NCI-H1436 treated with DMSO at 0.1 percent for 48 hours (cell line): ENCODE data around the gene SESN1.

Experiments used
- DNase-seq: peaks from one replicate; lab custom pipeline; 2025; lab: John Stamatoyannopoulos, UW

Gene SESN1

DNA sequence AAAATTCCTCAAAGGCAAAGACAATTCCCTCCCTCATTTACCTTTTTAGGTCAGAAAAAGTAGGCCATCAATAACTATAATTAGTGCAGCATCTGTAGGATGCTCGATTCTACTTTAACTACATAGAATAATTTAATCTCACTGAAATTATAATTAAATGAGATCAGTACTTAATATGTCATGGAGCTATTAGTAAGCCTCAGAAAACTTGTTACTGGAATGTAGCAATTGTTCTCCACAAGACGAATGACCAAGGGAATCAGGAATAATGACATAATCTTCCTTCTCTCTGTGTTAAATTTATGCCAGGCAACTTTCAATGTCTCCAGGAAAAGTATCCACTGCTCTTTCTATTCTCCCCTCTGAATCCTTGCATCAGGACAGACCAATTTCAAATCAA lies 34.1 kb downstream of the SESN1 start:
- DNase-seq = no peak

DNA sequence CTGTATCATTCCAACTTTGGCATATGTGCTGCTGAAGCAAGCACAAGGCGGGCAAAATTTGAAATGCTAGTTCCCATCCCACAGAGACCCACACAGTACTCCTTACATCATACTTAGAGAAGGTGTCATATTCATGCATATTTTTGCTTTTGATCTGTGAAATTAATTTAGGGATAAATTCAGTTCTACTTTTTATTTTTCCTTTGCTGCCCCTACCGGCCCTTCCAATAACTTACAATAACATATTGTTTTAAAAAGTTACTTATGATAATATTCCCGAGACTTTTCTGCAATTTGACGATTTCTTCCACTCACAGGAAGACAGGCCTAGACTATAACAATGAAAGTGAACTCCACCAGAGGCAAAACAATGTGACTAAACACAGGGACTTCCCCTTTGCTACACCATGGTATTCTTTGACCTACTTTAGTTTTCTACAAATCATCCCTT lies 35.0 kb downstream of the SESN1 start:
- DNase-seq = no peak

DNA sequence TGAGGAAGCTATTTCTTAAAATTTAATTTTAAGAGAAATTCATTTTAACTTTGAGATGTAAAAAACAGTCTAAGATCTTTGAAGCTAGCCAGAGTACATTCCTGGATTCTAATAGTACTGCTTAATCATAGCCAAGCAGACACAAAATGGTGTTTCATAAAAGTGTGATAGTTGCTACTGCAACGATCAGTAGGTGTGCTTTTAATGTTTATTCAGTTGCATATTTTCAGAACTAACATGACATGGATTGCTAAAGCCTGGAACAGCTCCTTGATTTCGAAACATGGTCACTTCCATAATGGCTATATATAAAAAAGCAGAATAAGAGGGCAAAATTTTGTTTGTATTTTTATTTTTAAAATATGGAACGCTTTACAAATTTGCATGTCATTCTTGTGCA lies 35.5 kb downstream of the SESN1 start:
- DNase-seq = no peak

DNA sequence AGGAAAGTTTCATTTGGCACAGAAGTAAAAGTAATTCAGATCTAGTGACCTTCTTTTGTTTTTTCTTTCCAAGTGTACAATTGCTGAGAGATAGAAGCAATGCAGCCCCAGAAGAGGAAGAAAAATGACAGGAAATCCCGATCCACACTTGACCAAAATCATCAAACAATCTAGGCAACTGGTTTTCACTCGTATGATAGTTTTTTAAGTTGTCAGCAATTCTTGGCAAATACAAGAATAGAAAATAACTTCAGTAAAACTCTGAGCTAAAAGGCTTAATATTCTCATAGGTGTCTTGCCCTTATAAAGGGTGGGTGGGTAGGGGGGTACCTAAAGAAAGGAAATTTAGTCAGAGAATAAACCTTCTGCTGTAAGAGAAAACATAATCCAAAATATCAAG lies 36.0 kb downstream of the SESN1 start:
- DNase-seq = no peak

DNA sequence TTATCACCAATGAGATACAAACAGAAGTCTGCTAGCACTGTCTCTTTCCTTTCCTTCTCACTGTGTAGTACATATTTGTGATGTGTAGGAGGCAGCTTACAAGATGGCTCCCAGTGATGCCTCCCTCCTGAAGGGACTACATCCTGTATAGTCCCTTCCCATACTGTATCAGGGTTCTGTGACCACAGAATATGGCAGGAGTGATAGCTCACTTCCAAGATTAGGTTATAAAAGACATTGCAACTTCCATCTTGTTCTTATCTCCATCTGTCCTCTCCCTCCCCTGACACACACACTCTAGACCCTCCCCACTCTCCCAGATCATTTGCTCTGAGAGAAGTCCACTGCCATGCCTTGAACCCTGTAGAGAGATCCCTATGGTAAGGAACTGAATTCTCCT lies 38.0 kb downstream of the SESN1 start:
- DNase-seq = no peak

DNA sequence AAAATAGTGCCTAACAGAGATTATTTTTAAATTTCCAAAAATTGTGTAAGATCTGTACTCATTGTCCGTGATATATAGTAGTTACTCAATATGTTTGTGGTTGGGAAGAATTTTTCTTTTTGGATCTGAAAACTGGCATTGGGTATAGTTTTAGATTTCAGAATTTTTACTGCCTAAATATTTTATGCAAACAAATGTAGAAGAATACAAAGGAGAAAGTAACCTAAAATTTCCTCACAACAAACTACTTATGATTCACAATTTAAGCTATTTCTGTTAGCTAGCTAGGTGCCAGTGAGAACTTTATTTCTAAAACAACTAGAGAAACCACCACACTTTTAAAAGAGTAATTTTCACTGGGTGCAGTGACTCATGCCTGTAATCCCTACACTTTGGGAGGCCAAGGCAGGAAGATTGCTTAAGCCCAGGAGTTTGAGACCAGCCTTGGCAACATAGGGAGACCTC lies 38.8 kb downstream of the SESN1 start:
- no peak for DNase-seq

DNA sequence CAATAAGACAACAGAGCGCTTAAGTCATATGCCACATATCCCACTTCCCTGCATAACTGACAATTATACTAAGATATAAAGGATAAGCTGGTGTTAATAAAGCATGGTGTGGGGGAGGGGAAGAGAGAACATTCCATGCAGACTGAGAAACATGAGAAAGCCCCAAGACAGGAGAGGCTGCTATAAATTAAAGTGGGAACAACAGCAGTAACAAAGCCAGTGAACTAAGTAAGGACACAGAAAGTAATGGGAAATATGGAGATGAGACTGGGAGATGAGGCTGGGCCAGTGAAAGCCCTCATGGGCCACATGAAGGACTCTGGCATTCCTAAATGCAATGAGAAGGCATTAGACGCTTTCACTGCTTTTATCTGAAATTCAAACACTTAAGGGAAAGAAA lies 41.3 kb downstream of the SESN1 start:
- no peak for DNase-seq

DNA sequence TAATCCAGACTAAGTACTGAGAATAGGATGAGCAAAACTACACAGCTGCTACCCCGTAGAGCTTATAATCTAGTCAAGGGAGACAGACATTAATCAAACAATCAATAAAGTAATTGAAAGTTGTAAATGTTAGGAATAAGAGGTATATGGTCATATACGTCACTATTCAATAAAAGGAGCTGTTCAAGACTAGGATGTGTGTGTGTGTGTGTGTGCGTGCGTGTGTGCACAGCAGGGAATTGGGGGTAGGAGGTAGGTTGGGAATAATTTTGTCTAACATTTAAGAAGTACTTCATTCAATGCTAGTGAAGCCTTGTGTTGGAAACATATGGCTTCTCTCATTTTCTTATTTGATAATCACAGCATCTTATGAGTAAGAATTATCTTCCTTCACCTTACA lies 41.8 kb downstream of the SESN1 start:
- DNase-seq = no peak

DNA sequence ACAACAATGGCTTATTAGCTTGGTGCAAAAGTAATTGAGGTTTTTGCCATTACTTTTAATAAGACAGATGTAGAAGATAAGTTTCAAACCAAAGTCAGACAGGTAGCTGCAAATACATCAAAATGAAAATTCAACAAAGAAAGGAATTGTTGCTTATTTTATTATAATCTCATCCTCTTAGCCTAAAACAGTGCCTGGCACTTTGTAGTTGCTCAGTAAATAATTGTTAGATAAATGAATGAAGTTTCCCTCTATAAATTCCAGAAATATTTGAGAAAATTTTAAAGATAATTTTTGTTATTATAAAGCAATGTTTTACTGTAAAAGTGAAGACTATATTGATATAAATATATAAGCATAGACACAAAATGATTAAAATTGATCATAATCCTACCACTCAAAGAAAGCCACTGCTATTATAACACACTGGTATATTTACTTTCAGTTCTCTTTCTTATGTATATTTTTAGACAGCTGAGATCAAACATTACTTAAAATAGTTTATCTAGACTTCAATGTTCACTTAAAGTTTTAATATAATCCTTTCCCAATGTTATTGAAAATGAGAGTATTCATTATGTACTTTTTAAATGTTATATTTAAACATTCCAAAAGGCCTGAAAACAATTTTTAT lies 42.5 kb downstream of the SESN1 start:
- DNase-seq = no peak

DNA sequence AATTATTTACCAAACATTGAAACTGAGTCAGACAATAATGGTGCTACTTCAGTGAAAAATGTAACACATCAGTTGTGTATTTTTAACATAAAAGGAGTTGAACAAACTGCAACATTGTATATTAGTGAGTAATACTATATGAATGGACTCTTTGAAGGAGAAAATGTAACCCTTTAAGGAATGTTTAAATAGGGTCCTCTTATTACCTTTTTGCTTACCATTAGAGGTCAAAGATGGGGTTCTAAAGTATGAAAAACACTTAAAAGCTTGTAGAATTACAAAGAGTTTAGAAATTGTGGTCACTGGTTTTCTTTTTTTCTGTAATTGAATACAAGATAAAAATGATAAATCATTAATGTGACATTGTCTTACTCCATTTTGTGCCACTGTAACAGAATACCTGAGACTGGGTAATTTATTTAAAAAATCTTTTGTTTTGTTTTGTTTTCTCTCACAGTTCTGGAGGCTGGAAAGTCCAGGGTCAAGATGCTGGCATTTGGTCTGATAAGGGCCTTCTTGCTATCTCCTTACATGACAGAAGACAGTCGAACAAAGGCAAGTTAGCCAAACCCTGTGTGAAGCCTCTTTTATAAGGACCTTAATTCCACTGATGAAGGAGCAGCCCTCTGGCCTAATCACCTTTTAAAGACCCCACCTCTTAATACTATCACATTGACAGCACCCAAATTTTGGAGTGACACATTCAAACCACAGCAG lies 43.2 kb downstream of the SESN1 start:
- no peak for DNase-seq

DNA sequence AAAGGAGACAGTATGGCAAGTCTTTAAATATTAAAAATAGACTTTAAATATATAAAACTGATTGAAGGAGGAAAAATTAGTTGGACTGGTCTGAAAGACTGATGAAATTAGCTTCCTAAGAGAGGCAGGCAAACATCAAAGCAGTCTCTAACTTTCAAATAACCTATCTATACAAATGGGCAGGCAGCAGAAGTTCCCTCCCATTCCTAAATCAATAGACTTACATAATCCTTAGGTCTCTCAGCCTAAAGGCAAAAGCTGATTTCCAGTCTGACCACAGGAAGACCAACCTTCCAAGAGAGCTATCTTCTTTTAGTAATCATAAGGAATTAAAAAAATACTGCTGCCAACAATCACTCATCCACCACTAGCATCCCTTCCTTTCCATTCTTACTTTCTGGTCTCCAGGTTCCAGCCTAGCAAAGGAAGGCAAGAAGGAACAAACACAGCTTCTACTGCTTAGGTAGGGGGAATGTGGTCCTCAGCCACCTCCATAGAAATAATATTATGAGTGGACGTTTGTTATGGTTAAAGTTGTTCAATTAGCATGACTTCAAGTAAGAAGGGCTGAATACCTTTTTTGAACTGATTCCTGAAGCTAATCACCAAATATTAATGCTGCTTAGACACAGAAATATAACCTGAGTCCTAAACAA lies 44.1 kb downstream of the SESN1 start:
- no peak for DNase-seq

DNA sequence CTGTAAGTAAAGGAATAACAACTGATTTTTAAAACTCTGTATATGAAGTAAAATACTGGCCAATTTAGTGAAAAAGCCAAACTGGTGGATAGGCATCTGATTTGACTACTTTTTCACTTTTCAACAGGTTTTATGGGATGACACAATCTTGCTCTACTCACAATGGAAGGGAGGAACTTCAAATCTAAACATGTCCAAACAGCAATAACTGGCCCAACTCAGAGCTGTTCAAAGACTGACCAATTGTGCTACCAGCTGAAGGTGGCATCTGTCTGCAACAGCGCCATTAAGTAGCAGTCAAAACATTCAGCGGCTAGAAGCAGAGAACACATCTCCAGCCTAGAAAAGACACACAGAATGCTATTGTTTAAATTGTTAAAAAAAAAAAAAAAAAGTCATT lies 44.6 kb downstream of the SESN1 start:
- DNase-seq = no peak

DNA sequence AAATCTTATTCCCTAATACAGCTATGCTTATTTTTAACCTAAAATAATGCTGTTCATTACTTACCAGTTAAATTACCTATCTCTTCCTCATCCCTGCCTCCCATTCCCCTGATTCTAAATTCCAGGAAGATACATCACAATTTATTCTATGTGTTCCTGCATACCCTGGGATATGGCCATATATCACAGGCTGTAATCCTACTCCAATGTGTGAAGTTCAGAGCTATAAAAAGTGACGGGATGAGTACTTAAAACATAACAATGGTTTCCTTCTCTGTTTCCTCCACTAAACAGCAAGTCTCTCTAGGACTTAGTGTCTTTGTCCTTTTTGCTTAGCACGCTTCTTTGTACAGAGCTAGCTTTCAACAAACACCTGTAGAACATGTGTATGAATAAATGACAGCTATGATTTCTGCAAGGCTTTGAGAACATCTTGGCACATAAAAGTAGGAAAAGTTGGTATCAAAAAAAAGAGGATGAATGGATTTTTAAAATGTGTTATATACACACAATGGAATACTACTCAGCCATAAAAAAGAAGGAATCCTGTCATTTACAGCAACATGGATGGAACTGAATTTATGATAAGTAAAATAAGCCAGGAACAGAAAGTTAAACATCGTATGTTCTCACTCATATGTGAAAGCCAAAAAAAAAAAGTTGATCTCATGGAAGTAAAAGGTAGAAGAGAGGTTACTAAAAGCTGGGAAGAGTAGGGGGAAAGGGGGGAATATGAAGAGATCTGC lies 45.8 kb downstream of the SESN1 start:
- DNase-seq = no peak

DNA sequence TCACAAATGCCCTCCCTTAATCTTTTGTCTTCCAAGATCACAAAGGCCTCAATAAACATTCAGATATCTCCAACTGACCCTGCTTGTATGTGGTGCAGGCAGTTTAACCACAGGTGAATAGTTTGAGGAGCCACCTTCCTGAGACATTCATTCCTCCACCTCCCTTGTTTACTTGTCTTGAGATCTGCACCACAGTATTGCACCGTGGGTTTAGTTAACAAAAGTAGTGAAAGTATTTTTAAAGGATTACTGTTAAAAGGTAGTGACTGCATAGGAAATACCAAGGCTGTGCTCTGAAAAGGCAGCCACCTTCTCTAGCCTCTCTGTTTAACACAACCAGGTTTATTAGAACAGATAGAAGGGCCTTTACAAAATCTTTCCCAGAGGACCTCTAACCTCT lies 46.5 kb downstream of the SESN1 start:
- no peak for DNase-seq

DNA sequence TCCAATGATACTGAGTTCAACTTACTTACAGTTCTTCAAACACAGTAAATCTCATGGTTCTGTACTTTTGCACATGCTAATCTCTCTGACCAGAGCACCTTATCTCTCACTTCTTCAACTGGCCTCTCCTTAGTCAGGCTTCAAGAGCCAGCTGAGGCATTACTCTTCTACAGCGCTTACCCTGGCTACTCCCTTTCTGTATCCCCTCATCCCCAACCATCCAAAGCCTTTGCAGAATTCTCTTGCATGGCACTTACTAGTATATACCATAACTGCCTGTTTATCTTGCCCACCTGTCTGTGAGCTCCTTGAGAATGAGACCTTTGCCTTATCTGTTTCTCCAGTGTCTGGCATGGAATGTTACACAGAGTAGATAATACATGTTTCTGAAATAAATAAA lies 49.2 kb downstream of the SESN1 start:
- DNase-seq = no peak

DNA sequence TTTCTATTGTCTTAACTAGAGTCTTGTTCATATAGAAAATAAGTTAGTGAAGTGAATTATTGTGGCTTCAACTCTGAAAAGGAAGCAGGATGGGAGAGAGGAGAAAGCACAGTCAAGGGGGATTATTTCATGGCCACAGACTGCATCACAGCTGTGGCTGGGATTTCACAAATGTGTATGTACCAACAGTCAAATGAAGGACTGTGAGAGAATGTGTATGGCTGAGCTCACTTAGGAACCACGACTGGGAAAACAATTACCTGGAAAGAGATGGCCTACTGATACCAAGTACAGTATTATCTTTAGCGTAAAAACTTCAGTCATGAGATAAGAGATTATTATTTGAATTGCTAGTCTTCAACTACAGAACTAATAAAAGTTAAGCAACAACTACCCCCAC lies 54.9 kb downstream of the SESN1 start:
- no peak for DNase-seq

DNA sequence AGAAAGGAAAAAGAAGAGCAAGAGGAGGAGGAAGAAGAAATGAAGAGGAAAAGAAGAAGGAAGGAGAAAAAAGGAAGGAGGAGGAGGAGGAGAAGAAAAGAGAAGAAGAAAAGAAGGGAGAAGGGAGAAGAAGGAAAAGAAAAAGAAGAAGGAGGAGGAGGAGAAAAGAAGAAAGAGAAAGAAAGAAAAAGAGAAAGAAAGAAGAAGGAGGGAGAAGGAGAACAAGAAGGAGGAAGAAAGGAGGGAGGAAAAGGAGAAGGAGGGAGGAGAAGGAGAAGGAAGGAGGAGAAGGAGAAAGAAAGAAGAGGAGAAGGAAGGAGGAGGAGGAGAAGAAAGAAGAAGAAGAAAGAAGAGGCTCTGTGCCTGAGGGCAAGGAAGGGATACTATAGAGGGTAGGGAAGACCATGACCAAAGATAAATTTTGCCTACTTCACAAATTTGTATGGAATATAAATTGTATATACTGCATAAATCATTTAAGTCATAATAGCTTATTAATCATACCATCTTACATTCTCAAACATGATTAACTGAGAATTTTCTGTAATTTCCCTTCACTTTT lies 55.7 kb downstream of the SESN1 start:
- no peak for DNase-seq

DNA sequence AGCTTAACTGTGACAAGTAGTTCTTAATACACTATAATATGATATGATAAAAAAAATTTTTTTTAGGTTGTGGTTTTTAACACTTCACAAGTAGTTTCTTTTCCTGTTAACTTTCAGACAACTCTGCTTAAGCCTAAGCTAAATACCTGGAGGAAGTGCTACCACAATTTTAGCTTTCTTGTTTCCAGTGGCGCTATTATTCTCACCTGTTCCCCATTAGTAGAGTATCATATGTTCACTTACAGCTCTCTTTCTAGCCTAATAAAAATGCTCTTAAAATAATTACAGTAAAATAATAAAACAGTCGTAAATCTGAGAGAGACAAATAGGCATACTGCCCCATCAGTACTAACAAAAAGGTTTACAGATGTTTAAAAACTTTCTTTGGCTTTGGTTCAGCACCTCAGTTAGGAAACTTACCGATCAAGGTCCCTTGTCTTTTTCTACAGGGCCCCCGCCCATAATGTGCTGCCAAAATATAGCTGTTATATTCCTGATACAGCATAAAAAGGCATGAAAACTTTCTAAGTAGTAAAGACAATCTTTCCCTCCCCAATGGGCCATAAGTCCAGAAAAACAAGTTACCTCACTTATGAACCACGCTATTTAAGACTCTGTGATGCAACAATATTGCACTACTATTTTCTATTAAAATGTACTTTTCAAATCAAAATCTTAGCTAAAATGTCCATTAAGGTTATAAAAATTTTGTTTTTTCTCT lies 57.9 kb downstream of the SESN1 start:
- no peak for DNase-seq

DNA sequence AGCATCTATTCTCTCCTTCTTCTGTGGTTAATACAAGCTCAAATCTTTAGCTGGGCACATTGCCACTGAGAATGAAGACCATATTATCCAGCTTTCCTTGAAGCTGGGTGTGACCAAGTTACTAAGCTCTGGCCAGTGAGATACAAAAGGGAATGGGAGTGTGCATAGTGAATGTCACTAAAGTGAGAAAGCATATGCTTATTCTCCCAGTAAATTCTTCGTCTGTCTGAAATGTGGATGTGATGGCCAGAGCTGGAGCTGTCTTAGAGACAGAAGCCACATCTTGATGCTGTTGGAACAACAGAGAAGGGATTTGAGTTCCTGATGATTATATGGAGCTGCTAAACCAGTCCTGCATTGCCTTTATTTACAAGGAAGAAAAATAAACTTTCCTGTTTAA lies 60.1 kb downstream of the SESN1 start:
- DNase-seq = no peak

DNA sequence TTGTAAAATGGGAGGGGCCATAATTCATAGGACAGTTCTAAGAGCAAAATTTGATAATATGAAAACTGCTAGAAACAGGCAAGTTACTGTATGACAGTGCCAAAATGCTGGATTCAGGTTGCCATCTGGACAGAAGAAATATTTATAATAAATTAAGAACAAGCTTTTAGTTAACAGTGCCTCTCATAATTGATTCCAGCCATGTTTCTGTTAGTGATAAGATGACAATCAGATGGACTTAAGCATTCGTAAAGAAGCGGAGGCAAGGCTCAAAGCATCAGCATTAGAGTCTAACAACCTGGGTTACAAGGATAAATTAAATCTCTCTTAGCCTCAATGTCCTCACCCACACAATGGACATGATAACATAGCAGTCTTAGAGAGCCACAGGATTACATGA lies 61.0 kb downstream of the SESN1 start:
- DNase-seq = no peak

DNA sequence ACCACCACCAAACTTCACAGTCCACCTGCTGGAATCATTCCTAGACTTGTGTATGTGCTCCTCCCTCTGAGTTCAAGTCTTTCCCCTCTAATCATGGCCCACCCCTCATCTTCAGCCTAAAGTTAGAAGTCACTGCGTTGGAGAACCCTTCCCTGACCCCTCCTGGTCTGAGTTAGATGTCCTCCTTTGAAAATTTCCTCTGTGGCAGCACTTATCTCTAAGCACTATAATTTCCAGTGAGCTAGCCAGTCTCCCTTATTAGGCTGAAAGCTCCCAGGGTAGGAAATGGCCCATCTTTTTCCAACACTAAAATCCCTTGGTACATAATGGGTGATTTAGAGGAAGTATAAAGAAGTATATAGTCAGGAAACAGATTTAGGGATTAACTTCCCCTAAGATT lies 63.2 kb downstream of the SESN1 start:
- DNase-seq = no peak

DNA sequence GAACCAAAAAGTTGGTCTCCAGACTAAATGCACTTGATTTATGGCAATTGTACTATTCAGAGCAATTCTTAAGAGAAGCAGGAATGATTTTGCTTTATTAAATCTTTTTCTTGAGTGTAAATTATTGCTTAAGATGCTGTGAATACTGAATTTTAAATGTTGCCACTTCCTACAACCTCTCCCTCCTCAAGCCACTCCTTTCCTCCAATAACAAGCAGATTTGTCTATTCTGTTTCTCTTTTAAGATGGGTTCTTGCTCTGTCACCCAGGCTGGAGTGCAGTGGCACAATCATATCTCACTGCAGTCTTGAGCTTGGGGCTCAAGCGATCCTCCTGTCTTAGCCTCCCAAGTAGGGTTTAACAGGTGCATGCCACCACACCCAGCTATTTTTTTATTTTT lies 65.3 kb downstream of the SESN1 start:
- no peak for DNase-seq
